ENCODE measurements around the gene SPIB. TPM values are rescaled to one million over a fixed set of nuclear protein-coding genes. Genes with fewer than 3 reads are reported as not detected.
A peak's percentile ranks its signal among the peaks of the same experiment; 100 is the strongest.

The SPIB gene
- total and polyA plus RNA-seq, 10 donors = 22.1 to 90.5 (median 41.3) TPM

DNA sequence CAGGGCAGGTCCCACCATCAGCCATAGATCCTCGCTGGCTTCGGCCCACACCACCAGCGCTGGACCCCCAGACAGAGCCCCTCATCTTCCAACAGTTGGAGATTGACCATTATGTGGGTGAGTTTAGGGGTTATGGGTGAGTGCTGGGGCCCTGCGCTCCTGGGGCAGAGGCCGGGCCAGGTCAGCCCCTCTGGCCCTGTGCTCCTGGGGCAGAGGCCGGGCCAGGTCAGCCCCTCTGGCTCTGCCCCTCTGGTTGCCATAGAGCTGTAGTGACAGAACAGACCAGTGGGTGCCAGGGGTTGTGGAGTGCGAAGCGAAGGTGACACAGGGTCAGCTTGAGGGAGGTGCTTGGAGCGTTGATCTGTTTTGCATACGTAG, 19.4 kb upstream of the SPIB start:
- TF ChIP-seq POLR2A (IDR thresholded peaks at IDR 0.05) (no peak), POLR2AphosphoS5 (IDR thresholded peaks at IDR 0.05) (no peak)
- TF ChIP-seq, protein P1, sequence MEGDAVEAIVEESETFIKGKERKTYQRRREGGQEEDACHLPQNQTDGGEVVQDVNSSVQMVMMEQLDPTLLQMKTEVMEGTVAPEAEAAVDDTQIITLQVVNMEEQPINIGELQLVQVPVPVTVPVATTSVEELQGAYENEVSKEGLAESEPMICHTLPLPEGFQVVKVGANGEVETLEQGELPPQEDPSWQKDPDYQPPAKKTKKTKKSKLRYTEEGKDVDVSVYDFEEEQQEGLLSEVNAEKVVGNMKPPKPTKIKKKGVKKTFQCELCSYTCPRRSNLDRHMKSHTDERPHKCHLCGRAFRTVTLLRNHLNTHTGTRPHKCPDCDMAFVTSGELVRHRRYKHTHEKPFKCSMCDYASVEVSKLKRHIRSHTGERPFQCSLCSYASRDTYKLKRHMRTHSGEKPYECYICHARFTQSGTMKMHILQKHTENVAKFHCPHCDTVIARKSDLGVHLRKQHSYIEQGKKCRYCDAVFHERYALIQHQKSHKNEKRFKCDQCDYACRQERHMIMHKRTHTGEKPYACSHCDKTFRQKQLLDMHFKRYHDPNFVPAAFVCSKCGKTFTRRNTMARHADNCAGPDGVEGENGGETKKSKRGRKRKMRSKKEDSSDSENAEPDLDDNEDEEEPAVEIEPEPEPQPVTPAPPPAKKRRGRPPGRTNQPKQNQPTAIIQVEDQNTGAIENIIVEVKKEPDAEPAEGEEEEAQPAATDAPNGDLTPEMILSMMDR (IDR thresholded peaks at IDR 0.05 in 8 of 11, conservative IDR thresholded peaks at IDR 0.05 in 3 of 11) = no peak
- no peak overlapping the region for H3K4me3 ChIP-seq
- H3K27ac ChIP-seq = no peak overlapping the region
- no peaks in the 10 kb centered on the region for H3K9me3 ChIP-seq
- H3K36me3 ChIP-seq = peaks cover 0 to 45% (median 23%) of the 10 kb centered on the region in 6 donors
- no peaks in the 10 kb centered on the region for H3K4me1 ChIP-seq
- no peak for DNase-seq
- WGBS, 5 donors = 94 to 99% (median 97%) methylated on average over 9 to 10 of the region's 10 CpGs
- H3K27me3 ChIP-seq (replicated peaks in 1 of 7) = no peaks in the 10 kb centered on the region
- intact Hi-C loops (cut with DNase I; ENCODE audit: low total_unique reads) = no loop called here

DNA sequence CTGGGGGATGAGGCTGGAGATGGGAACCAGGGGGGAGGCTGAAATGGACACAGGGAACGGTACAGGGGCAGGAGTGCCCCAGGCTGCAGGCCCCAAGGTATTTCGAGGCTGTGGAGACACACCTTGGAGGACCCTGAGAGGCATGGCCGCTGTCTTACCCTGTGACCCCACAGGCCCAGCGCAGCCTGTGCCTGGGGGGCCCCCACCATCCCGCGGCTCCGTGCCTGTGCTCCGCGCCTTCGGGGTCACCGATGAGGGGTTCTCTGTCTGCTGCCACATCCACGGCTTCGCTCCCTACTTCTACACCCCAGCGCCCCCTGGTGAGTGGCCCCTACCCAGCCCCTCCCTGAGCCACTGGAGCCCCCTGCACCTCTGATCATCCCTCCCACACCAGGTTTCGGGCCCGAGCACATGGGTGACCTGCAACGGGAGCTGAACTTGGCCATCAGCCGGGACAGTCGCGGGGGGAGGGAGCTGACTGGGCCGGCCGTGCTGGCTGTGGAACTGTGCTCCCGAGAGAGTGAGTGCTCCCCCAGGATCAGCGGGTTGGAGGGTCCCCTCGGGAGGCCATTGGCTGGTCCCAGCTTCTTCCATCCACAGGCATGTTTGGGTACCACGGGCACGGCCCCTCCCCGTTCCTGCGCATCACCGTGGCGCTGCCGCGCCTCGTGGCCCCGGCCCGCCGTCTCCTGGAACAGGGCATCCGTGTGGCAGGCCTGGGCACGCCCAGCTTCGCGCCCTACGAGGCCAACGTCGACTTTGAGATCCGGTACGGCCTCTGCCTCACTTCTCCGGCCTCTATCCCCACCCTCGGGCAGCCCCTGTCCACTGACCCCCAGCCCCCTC, 16.9 kb upstream of the SPIB start:
- intact Hi-C loops (cut with DNase I; ENCODE audit: low total_unique reads) = no loop called here

DNA sequence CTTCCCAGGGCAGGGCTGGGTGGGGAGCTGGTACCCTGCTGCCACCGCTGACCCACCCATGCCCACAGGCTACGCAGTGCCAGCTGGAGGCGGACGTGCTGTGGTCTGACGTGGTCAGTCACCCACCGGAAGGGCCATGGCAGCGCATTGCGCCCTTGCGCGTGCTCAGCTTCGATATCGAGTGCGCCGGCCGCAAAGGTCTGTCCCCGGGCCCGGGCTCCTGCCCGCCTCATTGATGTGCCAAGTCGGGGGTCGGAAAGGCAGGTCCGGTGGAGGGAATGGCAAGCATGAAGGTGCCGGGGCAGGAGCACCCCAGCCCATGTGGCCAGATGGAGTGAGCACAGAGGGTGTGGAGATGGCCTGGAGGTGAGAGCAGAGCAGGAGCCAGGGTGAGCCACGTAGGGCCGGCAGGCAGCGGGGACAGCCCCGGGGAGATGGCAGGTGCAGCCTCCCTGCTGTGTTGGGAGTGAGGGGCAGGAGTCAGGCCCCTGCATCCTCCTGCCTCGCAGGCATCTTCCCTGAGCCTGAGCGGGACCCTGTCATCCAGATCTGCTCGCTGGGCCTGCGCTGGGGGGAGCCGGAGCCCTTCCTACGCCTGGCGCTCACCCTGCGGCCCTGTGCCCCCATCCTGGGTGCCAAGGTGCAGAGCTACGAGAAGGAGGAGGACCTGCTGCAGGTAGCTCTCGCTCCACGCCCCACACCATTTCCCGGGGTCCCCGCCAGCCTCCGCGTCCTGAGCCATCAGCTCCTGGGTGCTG, 16.0 kb upstream of the SPIB start:
- peak; percentile 70 for DNase-seq
- intact Hi-C loops (cut with DNase I; ENCODE audit: low total_unique reads) = no loop called here
- Histone ChIP-seq H3K4me1 (no peaks in the 10 kb centered on the region), H3K27ac (no peak overlapping the region), H3K27me3 (replicated peaks in 1 of 7) (no peaks in the 10 kb centered on the region), H3K9me3 (no peaks in the 10 kb centered on the region), H3K4me3 (no peak overlapping the region), H3K36me3 (peaks cover 0 to 77% (median 32%) of the 10 kb centered on the region in 6 donors)
- WGBS, 5 donors = 96 to 99% (median 98%) methylated on average over 32 to 41 of the region's 41 CpGs
- no peak for TF ChIP-seq POLR2A (IDR thresholded peaks at IDR 0.05)
- no peak for TF ChIP-seq POLR2AphosphoS5 (IDR thresholded peaks at IDR 0.05)
- TF ChIP-seq, protein P1 (IDR thresholded peaks at IDR 0.05 in 8 of 11, conservative IDR thresholded peaks at IDR 0.05 in 3 of 11) = no peak

More for the DNA sequence above, 16.9 kb upstream of the SPIB start:
- H3K9me3 ChIP-seq = no peaks in the 10 kb centered on the region
- H3K4me3 ChIP-seq = no peak overlapping the region
- H3K4me1 ChIP-seq = no peaks in the 10 kb centered on the region
- TF ChIP-seq, protein P1 (IDR thresholded peaks at IDR 0.05 in 8 of 11, conservative IDR thresholded peaks at IDR 0.05 in 3 of 11) = no peak
- no peak for TF ChIP-seq POLR2A (IDR thresholded peaks at IDR 0.05)
- TF ChIP-seq POLR2AphosphoS5 (IDR thresholded peaks at IDR 0.05) = no peak
- H3K27ac ChIP-seq = no peak overlapping the region
- no peaks in the 10 kb centered on the region for H3K27me3 ChIP-seq (replicated peaks in 1 of 7)
- 93 to 97% (median 96%) methylated on average over 41 to 48 of the region's 48 CpGs for WGBS, 5 donors
- H3K36me3 ChIP-seq = peaks cover 0 to 68% (median 28%) of the 10 kb centered on the region in 6 donors
- no peak for DNase-seq
